Pancreas (tissue), 10 donors: ENCODE results near the gene VANGL2. TPM values are rescaled to one million over a fixed set of nuclear protein-coding genes. Genes with fewer than 3 reads are reported as not detected.

ENCODE experiments used
- ATAC-seq, 4 donors: fragments of 200-7000 bp; cut with Tn5 transposase; one replicate each; pipeline versions ENCODE4 v1.8.0 to v1.9.1; 2020; ENCODE audit warnings: mild to moderate bottlenecking in 4 of 4, moderate library complexity in 4 of 4
- DNase-seq, 6 donors: peaks; one replicate each; pipeline ENCODE4 v3.0.0-alpha.2; 2020
- FAIRE-seq: peaks from 2 replicates; lab custom pipeline; 2012; peaks lifted over from hg19 to GRCh38; lab: Jason Lieb, UNC
- H3K27ac ChIP-seq, 4 donors: fragments of 200-600 bp; sonication (generic); 1 replicate in 3 of 4; 2 replicates in 1 of 4; pipeline versions ENCODE4 v1.5.0 to v1.8.0; 2020
- H3K27me3 ChIP-seq, 4 donors: fragments of 200-600 bp; one replicate each; pipeline ENCODE4 v1.8.0; 2021
- H3K36me3 ChIP-seq, 3 donors: fragments of 200-600 bp; sonication (generic) in 1 of 3; one replicate each; pipeline versions ENCODE4 v1.5.0 to v1.8.0; 2020 to 2021
- H3K4me1 ChIP-seq, 3 donors: fragments of 200-600 bp; one replicate each; pipeline ENCODE4 v1.8.0; 2021
- H3K4me3 ChIP-seq, 4 donors: fragments of 200-600 bp; sonication (generic) in 2 of 4; one replicate each; pipeline versions ENCODE4 v1.5.0 to v1.8.0; 2020 to 2021
- H3K9me3 ChIP-seq, 4 donors: fragments of 200-600 bp; one replicate each; pipeline ENCODE4 v1.8.0; 2021
- CTCF ChIP-seq, 4 donors: fragments of 200-600 bp; sonication (generic) in 3 of 4; IDR thresholded peaks; one replicate each; pipeline versions ENCODE4 v1.5.0 to v1.8.0; 2021; ENCODE audit warnings: antibody characterized with exemption in 4 of 4
- WGBS, 2 donors: extraction: QIAGEN DNeasy Blood & Tissue Kit; methylation state at CpG; one replicate each; pipeline ENCODE4 v1.1.7; 2013; 5-methylcytosine and 5-hydroxymethylcytosine counted together
- intact Hi-C, 3 donors: fragments of 100-400 bp; cut with DNase I; formaldehyde crosslinking; loops; one replicate each; pipeline versions ENCODE4 v1.11.1 to v1.14.2; 2022
- polyA plus RNA-seq, 2 donors: library from polyadenylated mRNA; stranded (reverse); fragments of 200-250 nt; gene quantifications; one replicate each; pipeline ENCODE4 v1.2.3, GENCODE V29; 2013
- total RNA-seq, 6 donors: library from RNA; stranded (reverse); fragmentation: NEBNext Ultra II Directional in 4 of 6; extraction: Animal tissue kit (Norgen Biotek cat#: 25700) in 4 of 6; gene quantifications; one replicate each; pipeline versions ENCODE4 v1.2.1 to v1.2.4, GENCODE V29; 2021 to 2023
- donor health status: healthy with polysubstance abuse.
- donor health status: DM: no; HTN: no; CAD: no; lungs with moderate emphysema.
- donor health status: DM: no; HTN: no; CAD: no.
- donor health status: control.
- donor health status: control.
- donor health status: Bipolar disorder and iron deficiency.
- donor health status: DM: yes; HTN: yes; CAD: no.
- donor health status: DM: no; HTN: no; CAD: no.
- donor health status: DM: no; HTN: no; CAD: no.
- donor health status: DM: yes; HTN: yes; CAD: no.

Gene VANGL2
- total and polyA plus RNA-seq, 8 donors, result 2.5 to 9.9 (median 4.2) TPM

GRCh38 chr1:160459056-160459455 is 58.7 kb downstream of the VANGL2 start:
- Histone ChIP-seq H3K4me1 (no peaks in the 10 kb centered on the region), H3K9me3 (no peaks in the 10 kb centered on the region), H3K27ac (no peak overlapping the region), H3K36me3 (no peaks in the 10 kb centered on the region), H3K4me3 (no peak overlapping the region), H3K27me3 (no peaks in the 10 kb centered on the region)
- FAIRE-seq (no peak), DNase-seq (no peak), ATAC-seq (no peak)
- intact Hi-C loops, result no loop called here
- no peak for TF ChIP-seq CTCF (IDR thresholded peaks at IDR 0.05)
- 43 to 60% methylated on average over 2 of the region's 2 CpGs for WGBS, 2 donors

GRCh38 chr1:160459687-160460086 is 59.3 kb downstream of the VANGL2 start:
- Histone ChIP-seq H3K36me3 (no peaks in the 10 kb centered on the region), H3K4me1 (no peaks in the 10 kb centered on the region), H3K27me3 (no peaks in the 10 kb centered on the region), H3K9me3 (no peaks in the 10 kb centered on the region), H3K4me3 (no peak overlapping the region), H3K27ac (no peak overlapping the region)
- no peak for FAIRE-seq
- intact Hi-C loops, result no loop called here
- WGBS, 2 donors, result 70 to 78% methylated on average over 2 of the region's 2 CpGs
- ATAC-seq, result no peak
- no peak for TF ChIP-seq CTCF (IDR thresholded peaks at IDR 0.05)
- no peak for DNase-seq

- ATAC-seq (no peak), FAIRE-seq (no peak), DNase-seq (no peak)
- no peaks in the 10 kb centered on the region for H3K4me1 ChIP-seq
- H3K27ac ChIP-seq, result no peak overlapping the region
- 78 to 86% methylated on average over 5 of the region's 5 CpGs for WGBS, 2 donors
- H3K9me3 ChIP-seq, result no peaks in the 10 kb centered on the region
- no peak overlapping the region for H3K4me3 ChIP-seq
- intact Hi-C loops, result no loop called here
- no peak for TF ChIP-seq CTCF (IDR thresholded peaks at IDR 0.05)
- no peaks in the 10 kb centered on the region for H3K27me3 ChIP-seq
- no peaks in the 10 kb centered on the region for H3K36me3 ChIP-seq
These were observed 59.9 kb downstream of the VANGL2 start for GRCh38 chr1:160460214-160460642.

- TF ChIP-seq CTCF (IDR thresholded peaks at IDR 0.05), result no peak
- Histone ChIP-seq H3K4me3 (no peak overlapping the region), H3K9me3 (no peaks in the 10 kb centered on the region), H3K27me3 (no peaks in the 10 kb centered on the region), H3K4me1 (no peaks in the 10 kb centered on the region), H3K27ac (no peak overlapping the region), H3K36me3 (no peaks in the 10 kb centered on the region)
- DNase-seq, result no peak
- FAIRE-seq, result no peak
- no peak for ATAC-seq
- intact Hi-C loops, result no loop called here
- 77% methylated on average over 4 of the region's 4 CpGs for WGBS, 2 donors
These were observed 60.4 kb downstream of the VANGL2 start for GRCh38 chr1:160460683-160461287.

- WGBS, 2 donors, result 93 to 94% methylated on average over 6 of the region's 6 CpGs
- FAIRE-seq, result no peak
These were observed 64.8 kb downstream of the VANGL2 start for GRCh38 chr1:160465123-160465522.

More at GRCh38 chr1:160465123-160465522, 64.8 kb downstream of the VANGL2 start:
- Histone ChIP-seq H3K27ac (no peak overlapping the region), H3K4me3 (no peak overlapping the region), H3K36me3 (no peaks in the 10 kb centered on the region), H3K27me3 (no peaks in the 10 kb centered on the region), H3K4me1 (no peaks in the 10 kb centered on the region), H3K9me3 (no peaks in the 10 kb centered on the region)
- intact Hi-C loops, result no loop called here
- no peak for ATAC-seq
- DNase-seq, result no peak
- no peak for TF ChIP-seq CTCF (IDR thresholded peaks at IDR 0.05)
